GM23338 (cell line): ENCODE results near the gene RXFP2. TPM values are rescaled to one million over a fixed set of nuclear protein-coding genes. Genes with fewer than 3 reads are reported as not detected.

ENCODE experiments used
- ATAC-seq: fragments of 200-7000 bp; cut with Tn5 transposase; 3 replicates; pipeline ENCODE4 v1.9.1; 2020
- DNase-seq: peaks from one replicate; pipeline ENCODE4 v3.0.0-alpha.2; 2015; ENCODE audit warnings: low spot score
- H2AFZ ChIP-seq: fragments of 200-600 bp; sonication (generic); 2 replicates; pipeline ENCODE4 v1.8.0; 2016; ENCODE audit warnings: antibody characterized with exemption, mild to moderate bottlenecking, moderate library complexity
- H3F3A ChIP-seq: fragments of 200-600 bp; sonication (generic); replicated peaks from 2 replicates; pipeline ENCODE4 v1.8.0; 2017; ENCODE audit warnings: antibody characterized with exemption, mixed run types, low read depth
- H3K27ac ChIP-seq: fragments of 200-600 bp; sonication (generic); 2 replicates; pipeline ENCODE4 v1.6.1; 2016; ENCODE audit warnings: low read depth
- H3K27me3 ChIP-seq: fragments of 200-600 bp; sonication (generic); 2 replicates; pipeline ENCODE4 v1.8.0; 2016; ENCODE audit warnings: mild to moderate bottlenecking, mixed run types, moderate library complexity; ENCODE audit not compliant: insufficient read depth
- H3K36me3 ChIP-seq: fragments of 200-600 bp; sonication (generic); 2 replicates; pipeline ENCODE4 v1.8.0; 2016; ENCODE audit warnings: mild to moderate bottlenecking; ENCODE audit not compliant: insufficient read depth
- H3K4me1 ChIP-seq: fragments of 200-600 bp; sonication (generic); 2 replicates; pipeline ENCODE4 v1.8.0; 2016; ENCODE audit warnings: mild to moderate bottlenecking, moderate library complexity; ENCODE audit not compliant: insufficient read depth
- H3K4me2 ChIP-seq: fragments of 200-600 bp; sonication (generic); 2 replicates; pipeline ENCODE4 v1.7.1; 2017; ENCODE audit warnings: mixed run types
- H3K4me3 ChIP-seq: fragments of 200-600 bp; sonication (generic); 2 replicates; pipeline ENCODE4 v1.6.1; 2016; ENCODE audit warnings: mixed run types
- H3K79me2 ChIP-seq: fragments of 200-600 bp; sonication (generic); replicated peaks from 2 replicates; pipeline ENCODE4 v1.8.0; 2017; ENCODE audit warnings: mild to moderate bottlenecking; ENCODE audit not compliant: insufficient read depth
- H3K9me2 ChIP-seq: fragments of 200-600 bp; sonication (generic); 2 replicates; pipeline ENCODE4 v1.8.0; 2017; ENCODE audit not compliant: insufficient read depth
- H4K20me1 ChIP-seq: fragments of 200-600 bp; sonication (generic); replicated peaks from 2 replicates; pipeline ENCODE4 v1.8.0; 2017; ENCODE audit warnings: mild to moderate bottlenecking; ENCODE audit not compliant: insufficient read depth
- H3K27ac Mint-ChIP-seq: 2 replicates; pipeline ENCODE4 v1.8.0; 2020; ENCODE audit warnings: inconsistent platforms, mild to moderate bottlenecking, moderate library complexity, mixed read lengths
- H3K27me3 Mint-ChIP-seq: 3 replicates; pipeline ENCODE4 v1.8.0; 2022; ENCODE audit warnings: low read depth, mild to moderate bottlenecking, moderate library complexity, mixed read lengths, inconsistent platforms; ENCODE audit not compliant: insufficient read depth, poor library complexity
- H3K36me3 Mint-ChIP-seq: 3 replicates; pipeline ENCODE4 v1.8.0; 2021; ENCODE audit warnings: low read depth, mild to moderate bottlenecking, inconsistent platforms, moderate library complexity, mixed read lengths
- H3K4me1 Mint-ChIP-seq: 3 replicates; pipeline ENCODE4 v1.8.0; 2020; ENCODE audit warnings: mild to moderate bottlenecking, inconsistent platforms, mixed read lengths
- H3K4me3 Mint-ChIP-seq: 3 replicates; pipeline ENCODE4 v1.8.0; 2021; ENCODE audit warnings: moderate library complexity, mild to moderate bottlenecking, inconsistent platforms, mixed read lengths
- H3K9me3 Mint-ChIP-seq: 3 replicates; pipeline ENCODE4 v1.8.0; 2020; ENCODE audit warnings: moderate library complexity, mild to moderate bottlenecking, inconsistent platforms, mixed read lengths
- CTCF ChIP-seq, 2 experiments: fragments of 200-600 bp in 1 of 2; sonication (generic) in 1 of 2; conservative IDR thresholded peaks; 2 replicates each; pipeline versions ENCODE4 v1.5.1 to v1.6.1; 2016 to 2017; ENCODE audit warnings: antibody characterized with exemption in 2 of 2, low read depth in 2 of 2, mild to moderate bottlenecking in 2 of 2, moderate library complexity in 1 of 2
- ETS1 ChIP-seq: IDR thresholded peaks from 2 replicates; pipeline ENCODE4 v1.6.1; 2016; ENCODE audit warnings: antibody characterized with exemption
- POLR2AphosphoS5 ChIP-seq: IDR thresholded peaks from 2 replicates; pipeline ENCODE4 v1.6.1; 2016; ENCODE audit warnings: antibody characterized with exemption, low read depth
- REST ChIP-seq: IDR thresholded peaks from one replicate; pipeline ENCODE4 v1.6.1; 2018; ENCODE audit warnings: antibody characterized with exemption; ENCODE audit not compliant: unreplicated experiment
- STAT1 ChIP-seq: IDR thresholded peaks from one replicate; pipeline ENCODE4 v1.6.1; 2016; ENCODE audit warnings: antibody characterized with exemption; ENCODE audit not compliant: unreplicated experiment
- ZNF462 ChIP-seq: fragments of 250-450 bp; sonication (Bioruptor Pico); IDR thresholded peaks from 2 replicates; pipeline ENCODE4 v1.5.0; 2020; ENCODE audit warnings: mild to moderate bottlenecking, moderate library complexity
- polyA plus RNA-seq: library from polyadenylated mRNA; unstranded; fragments of >200 nt; fragmentation: Nextera tagmentation; extraction: Ambion mirVana; gene quantifications from 2 replicates; pipeline ENCODE4 v1.2.1, GENCODE V29; 2016
- total RNA-seq: library from RNA; depleted of rRNA; stranded (reverse); fragments of >200 nt; shearing (Covaris generic); gene quantifications from 2 replicates; pipeline ENCODE4 v1.2.3, GENCODE V29; 2014

Gene RXFP2
- total and polyA plus RNA-seq, 2 experiments from 2014 or later: not detected

GRCh38 chr13:31747966-31748365, 8.6 kb downstream of the RXFP2 start:
- ATAC-seq (no peak), DNase-seq (no peak)
- H3K27ac ChIP-seq: no peak overlapping the region
- Mint-ChIP-seq H3K4me1 (peaks cover 6% of the 10 kb centered on the region), H3K36me3 (no peaks in the 10 kb centered on the region), H3K27me3 (peaks cover 2% of the 10 kb centered on the region), H3K27ac (no peak overlapping the region), H3K9me3 (no peaks in the 10 kb centered on the region), H3K4me3 (no peak overlapping the region)
- no peak overlapping the region for H2AFZ ChIP-seq
- no peaks in the 10 kb centered on the region for H3K9me2 ChIP-seq
- no peaks in the 10 kb centered on the region for H3K4me1 ChIP-seq
- H3K4me2 ChIP-seq: no peak overlapping the region
- no peaks in the 10 kb centered on the region for H3K36me3 ChIP-seq
- no peaks in the 10 kb centered on the region for H4K20me1 ChIP-seq
- no peaks in the 10 kb centered on the region for H3K79me2 ChIP-seq
- H3K27me3 ChIP-seq: no peaks in the 10 kb centered on the region
- no peak overlapping the region for H3K4me3 ChIP-seq
- TF ChIP-seq POLR2AphosphoS5 (no peak), STAT1 (no peak), REST (no peak), CTCF (conservative IDR thresholded peaks at IDR 0.05; ENCODE audit: low read depth in 2 of 2) (no peak), ZNF462 (CRISPR knock-in tag) (no peak), ETS1 (no peak)
- H3F3A ChIP-seq: no peaks in the 10 kb centered on the region
